Omental fat pad (tissue), 4 donors: Measurements from ENCODE around the gene MYO10. TPM values are rescaled to one million over a fixed set of nuclear protein-coding genes. Genes with fewer than 3 reads are reported as not detected.
A peak's percentile ranks its signal among the peaks of the same experiment; 100 is the strongest.

Experiments used
- ATAC-seq: fragments of 150-250 bp; one replicate; pipeline ENCODE4 v1.9.1; 2016; ENCODE audit warnings: mild to moderate bottlenecking, moderate library complexity; ENCODE audit not compliant: low FRiP score
- DNase-seq: peaks from one replicate; pipeline ENCODE4 v3.0.0-alpha.2; 2019; ENCODE audit warnings: low spot score
- total RNA-seq, 4 donors: library from RNA; depleted of rRNA; stranded (reverse); fragments of >200 nt; gene quantifications; one replicate each; pipeline ENCODE4 v1.1.0, GENCODE V29; 2016
- TF ChIP-seq, protein P1 (sequence below), 3 donors: fragments of 450-650 bp; IDR thresholded peaks; one replicate each; pipeline ENCODE4 v1.5.1; 2016 to 2017; ENCODE audit warnings: antibody characterized with exemption in 3 of 3, mild to moderate bottlenecking in 3 of 3, moderate library complexity in 2 of 3

MYO10 gene
- total RNA-seq, 4 donors from 2014 or later = 12.1 to 35.8 (median 17.7) TPM

DNA sequence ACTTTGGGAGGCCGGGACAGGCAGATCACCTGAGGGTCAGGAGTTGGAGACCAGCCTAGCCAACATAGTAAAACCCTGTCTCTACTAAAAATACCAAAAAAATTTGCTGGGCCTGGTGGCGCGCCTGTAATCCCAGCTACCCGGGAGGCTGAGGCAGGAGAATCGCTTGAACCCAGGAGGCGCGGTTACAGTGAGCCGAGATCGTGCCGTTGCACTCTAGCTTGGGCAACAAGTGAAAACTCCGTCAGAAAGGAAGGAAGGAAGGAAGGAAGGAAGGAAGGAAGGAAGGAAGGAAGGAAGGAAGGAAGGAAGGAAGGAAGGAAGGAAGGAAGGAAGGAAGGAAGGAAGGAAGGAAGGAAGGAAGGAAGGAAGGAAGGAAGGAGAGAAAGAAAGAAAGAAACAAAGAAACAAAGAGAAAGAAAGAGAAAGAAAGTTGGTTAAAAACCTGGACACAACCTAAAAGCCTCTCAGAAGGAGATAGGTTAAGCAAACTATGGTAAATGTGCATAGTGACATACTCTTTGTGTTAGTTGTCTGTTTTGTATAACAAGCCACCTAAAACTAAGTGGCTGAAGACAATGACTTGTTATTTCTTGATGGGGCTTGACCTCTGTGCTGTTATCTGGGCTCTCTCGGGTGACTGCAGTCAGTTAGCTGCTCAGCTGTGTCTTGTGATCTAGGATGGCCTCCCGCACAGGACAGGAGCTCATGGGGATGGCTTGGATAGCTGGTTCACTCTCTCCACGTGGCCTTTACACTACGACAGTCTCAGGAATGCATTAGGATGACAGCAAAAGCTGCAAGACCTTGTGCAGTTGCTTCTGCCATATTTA lies 8.0 kb upstream of the MYO10 start:
- DNase-seq (no peak), ATAC-seq (no peak)
- TF ChIP-seq, protein P1, sequence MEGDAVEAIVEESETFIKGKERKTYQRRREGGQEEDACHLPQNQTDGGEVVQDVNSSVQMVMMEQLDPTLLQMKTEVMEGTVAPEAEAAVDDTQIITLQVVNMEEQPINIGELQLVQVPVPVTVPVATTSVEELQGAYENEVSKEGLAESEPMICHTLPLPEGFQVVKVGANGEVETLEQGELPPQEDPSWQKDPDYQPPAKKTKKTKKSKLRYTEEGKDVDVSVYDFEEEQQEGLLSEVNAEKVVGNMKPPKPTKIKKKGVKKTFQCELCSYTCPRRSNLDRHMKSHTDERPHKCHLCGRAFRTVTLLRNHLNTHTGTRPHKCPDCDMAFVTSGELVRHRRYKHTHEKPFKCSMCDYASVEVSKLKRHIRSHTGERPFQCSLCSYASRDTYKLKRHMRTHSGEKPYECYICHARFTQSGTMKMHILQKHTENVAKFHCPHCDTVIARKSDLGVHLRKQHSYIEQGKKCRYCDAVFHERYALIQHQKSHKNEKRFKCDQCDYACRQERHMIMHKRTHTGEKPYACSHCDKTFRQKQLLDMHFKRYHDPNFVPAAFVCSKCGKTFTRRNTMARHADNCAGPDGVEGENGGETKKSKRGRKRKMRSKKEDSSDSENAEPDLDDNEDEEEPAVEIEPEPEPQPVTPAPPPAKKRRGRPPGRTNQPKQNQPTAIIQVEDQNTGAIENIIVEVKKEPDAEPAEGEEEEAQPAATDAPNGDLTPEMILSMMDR (IDR thresholded peaks at IDR 0.05) = no peak

DNA sequence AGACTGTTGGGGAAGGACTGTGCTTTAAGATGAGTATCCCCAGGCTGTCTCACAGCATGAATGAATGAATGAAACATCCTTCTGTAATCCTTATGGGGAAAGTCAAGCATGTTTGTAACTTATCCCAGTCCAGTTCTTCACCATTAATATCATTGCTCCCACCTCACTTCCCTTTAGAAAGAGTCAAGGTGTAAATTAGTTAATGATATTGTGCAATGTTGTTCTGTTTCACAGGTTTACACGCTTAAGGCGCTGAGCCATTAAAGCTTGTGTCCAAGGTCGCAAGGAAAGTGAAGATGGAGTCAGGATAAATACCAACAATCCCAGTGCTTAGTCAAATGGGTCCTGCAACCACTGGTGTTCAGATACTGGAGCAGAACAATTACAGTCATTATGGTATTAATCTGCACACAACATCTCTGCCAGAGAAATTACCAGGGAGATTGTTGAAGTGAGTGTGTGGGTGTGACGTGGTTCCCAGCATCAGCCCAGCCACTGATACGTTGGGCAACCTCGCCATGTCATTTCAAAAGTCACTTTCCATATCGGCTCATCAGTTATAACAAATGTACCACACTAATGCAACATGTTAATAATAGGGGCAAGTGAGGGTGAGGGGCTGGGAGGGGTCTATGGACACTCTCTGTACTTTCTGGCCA lies 1.5 kb upstream of the MYO10 start:
- ATAC-seq (no peak), DNase-seq (no peak)
- TF ChIP-seq, protein P1 (IDR thresholded peaks at IDR 0.05) = no peak

DNA sequence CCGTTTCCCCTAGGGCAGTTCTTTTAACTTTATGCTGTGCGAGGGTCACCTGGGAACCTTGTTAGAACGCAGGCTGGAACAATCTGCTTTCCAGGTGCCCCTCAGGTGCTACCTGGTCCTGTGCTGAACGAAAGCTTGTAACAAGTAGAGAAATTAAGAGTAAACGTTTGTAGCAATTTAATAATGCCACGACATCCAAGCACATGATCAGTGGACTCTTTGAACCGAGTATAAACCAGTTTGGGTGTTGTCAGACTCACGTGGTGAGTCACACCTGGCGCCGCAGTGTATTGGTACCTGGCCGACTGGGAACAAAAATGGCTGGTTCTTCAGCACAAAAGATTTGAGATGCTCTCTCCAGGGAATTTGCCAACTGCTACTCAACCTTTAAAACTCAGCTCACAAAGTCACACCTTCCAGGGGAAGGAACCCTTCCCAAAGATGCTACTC lies 926 bp upstream of the MYO10 start:
- ATAC-seq = no peak
- TF ChIP-seq, protein P1 (IDR thresholded peaks at IDR 0.05) = no peak
- DNase-seq = no peak

DNA sequence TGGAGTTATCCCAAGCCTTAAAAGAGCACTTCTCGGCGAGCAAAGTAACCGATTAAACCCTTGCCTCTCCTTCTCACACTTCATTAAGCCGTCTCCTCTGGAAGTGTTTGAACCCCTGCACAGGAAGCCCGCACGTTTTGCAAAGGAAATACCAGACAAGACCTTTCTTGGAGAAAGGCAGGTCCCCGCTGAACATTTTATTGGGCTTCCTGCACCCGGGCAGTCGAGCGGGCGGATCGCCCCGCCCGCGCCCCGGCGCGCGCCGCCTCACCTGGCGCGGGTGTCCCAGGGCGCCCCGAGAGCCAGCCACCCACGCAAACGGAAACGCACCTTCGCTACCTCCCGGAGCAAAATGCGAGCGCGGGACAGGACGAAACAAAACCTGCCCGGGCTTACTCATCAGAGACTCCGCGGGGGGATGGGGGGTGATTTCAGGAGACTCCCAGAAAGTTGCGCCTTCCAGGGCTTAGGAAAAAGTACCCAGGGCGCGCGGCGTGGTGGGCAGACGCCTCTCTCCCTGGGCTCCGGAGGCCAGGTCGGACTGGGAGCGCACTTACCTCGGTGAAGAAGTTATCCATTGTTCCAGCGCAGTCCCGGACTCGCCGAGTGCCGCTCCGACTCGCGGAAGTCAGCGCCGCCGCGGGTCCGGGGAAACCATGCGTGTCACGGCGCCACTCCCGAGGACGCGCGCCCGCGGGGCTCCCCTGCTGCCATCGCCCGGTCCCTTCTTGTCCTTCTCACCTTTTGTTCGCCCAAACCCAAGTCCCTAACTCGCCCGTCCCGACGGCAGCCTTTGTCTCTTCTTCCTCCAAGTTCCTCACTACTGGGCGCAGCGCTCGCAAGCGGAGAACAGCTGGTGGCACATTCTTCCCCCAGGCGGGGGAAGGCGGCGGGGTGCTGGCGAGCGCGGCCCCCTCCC lies 598 bp downstream of the MYO10 start:
- ATAC-seq = peak; percentile 60
- TF ChIP-seq, protein P1 (IDR thresholded peaks at IDR 0.05) = no peak
- peak; percentile 54 for DNase-seq

DNA sequence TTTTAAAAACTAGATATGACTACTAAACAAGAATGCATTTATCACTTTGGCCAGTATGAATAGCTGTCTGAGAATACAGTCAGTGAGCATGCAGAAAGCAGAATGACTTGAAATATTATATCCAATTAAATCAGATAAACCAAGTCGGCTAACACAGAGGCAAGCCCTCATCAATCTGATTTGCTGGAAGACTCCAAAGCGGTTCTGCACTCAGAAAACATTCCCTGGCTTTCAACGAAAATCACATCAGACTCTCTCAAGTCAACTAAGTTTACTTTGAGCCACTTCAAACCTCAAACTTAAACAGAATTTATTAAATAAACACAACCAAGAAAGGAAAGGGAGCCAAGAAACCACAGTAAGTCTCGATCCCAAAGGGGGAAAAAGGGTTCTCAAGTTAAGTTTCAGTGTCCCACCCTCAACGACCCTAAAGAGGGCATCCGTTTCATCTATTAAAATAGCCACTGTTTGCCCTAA lies 1.4 kb downstream of the MYO10 start:
- TF ChIP-seq, protein P1 (IDR thresholded peaks at IDR 0.05) = no peak
- ATAC-seq = no peak
- no peak for DNase-seq

DNA sequence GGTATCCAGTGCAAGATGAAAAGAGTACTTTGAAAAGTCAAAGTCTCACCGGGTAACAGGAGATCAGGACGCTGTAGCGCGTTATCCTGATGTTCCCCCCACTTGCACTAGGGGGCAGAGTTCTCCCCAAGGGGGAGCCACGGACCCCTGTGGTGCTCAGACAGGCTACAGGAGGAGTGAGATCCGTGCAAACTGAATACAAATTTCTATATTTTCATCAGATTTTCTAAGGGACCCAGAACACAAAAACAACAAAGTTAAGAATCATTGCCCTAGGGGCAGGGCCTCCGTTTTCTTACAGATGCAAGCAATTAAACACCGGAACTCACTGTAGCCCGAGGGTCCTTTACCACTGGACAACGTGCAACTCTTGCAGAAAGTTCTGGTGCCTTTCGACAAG lies 2.0 kb downstream of the MYO10 start:
- DNase-seq (no peak), ATAC-seq (no peak)
- TF ChIP-seq, protein P1 (IDR thresholded peaks at IDR 0.05) = peak in 1 of 3 donors; percentile 33
